Activated naive CD4-positive, alpha-beta T cell (primary cell): ENCODE results near the gene TMTC1.

Source experiments
- DNase-seq, 4 experiments: peaks; one replicate each; lab custom pipeline; 2025; lab: John Stamatoyannopoulos, UW

The TMTC1 gene

GRCh38 chr12:29612912-29613311, 170.8 kb downstream of the TMTC1 start:
- no peak for DNase-seq

DNA sequence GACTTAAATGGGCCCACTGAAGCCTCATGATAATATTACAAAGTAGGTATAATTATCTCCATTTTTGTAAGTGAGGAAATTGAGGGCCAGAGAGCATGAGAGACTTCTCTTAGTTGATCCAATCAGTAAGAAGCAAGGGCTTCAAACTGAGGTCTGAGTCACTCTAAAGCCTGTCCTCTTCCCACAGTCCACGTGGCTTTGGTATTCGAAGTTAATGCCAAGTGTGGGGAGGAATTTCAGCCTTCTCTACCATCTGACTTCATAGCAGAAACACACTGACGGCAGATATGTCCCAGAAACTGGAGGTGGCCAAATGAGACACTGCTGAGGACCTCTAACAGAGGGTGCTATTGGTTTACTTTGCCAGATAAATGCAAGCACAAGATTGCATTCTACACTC, 171.8 kb downstream of the TMTC1 start:
- no peak for DNase-seq

- DNase-seq: no peak
These were observed 173.1 kb downstream of the TMTC1 start for GRCh38 chr12:29610473-29611170.

DNA sequence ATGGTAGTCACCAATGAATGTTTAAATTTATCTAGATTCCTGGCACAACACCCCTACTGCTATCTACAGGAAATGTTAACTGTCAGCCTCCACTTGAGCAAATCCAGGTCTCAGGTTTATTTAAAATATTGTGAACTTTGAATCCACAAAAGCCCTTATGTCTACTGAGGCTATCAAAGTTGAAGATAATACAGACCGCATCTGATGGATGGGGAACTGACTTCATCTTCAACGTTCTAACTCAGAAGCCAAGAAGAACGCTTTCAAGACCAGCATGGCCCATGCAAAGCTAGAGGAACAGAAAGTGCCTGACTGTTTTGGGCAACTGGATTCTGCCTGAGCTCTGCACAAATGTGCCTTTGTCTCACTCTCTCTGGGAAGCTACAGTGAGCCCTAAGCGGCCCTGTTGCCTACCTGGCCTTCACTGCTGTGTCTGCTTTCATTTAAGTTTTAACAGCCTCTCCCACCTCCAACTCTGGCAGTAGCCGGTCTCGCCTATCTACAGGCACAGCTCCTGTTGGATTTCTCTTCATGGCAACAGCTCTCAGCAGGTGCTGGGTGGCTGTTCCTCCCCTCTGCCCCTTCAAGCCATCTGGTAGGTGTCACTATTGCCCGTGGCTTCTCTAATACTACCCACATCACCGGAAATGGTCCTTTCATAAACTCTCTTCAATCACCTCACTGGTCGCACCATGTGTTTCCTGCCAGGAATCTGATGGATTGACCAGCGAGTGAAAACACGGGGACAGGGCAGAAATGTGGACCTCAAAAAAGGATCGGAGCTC, 174.1 kb downstream of the TMTC1 start:
- no peak for DNase-seq

GRCh38 chr12:29608581-29608980, 175.2 kb downstream of the TMTC1 start:
- no peak for DNase-seq

DNA sequence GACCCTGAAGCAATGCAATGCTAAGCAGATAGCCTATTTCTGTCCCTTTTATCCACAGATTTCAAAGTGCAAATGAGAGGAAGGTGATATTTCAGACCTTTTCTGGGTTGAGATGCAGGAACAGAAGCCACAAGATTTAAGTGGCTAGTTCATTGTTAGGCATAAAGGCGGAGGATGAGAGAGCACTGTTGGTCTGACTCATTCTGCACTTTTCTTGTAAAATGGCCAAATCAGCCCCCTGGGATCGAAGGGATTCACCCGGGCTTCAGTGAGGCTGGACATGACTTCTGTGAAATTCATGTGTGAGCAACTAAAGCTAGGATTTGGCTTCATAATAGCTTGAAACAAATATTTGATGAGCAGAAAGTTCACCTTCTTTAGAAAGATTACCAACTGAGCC, 184.4 kb downstream of the TMTC1 start:
- DNase-seq: no peak

DNA sequence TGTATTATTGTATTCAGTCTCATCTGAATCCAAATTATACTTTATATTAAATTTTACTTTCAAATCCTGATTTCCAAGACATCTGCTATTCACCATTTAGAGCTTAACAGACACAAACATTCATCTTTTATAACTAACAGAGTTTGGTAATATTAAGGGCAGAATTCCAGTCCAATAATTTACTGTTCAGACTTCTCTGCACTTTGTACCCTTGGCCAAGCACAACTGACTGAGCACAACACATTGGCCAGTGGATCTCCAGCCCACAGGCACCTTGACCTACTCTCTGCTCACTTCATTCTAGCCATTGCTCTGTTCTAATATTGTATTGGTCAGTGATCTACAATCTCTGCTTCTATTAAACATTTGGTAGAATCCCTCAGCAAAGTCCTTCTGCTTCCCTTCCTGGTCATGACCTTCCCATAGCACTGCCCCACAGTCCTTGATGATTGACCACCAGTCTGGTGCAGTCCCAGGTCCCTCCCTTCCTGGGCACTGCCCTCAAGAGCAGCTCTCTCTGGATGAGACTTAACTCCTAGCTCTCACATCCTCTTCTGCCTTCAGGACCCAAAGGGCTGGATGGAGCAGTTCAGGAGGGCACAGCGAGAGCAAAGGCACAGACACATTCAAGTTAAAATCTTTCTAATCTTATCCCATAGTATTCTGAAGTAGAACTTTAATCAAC, 188.5 kb downstream of the TMTC1 start:
- no peak for DNase-seq

DNA sequence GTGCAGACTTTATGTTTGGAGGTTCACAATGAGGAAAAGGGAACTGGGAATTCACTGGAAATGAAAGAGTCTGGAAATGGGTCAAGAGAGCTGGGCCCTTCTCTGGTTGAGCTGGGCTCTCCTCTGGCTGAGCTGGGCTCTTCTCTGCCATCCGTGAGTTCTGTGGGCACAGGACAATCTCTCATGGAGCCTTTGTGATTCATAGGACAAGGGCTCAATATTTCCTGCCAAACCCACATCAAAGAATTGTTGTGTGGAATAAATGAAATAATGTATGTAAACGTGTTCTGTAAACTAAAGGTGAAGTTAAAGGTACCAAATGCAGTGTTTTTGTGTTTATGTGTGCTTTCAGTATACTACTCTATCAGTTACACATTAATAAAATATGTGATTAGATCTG, 190.7 kb downstream of the TMTC1 start:
- no peak for DNase-seq

- DNase-seq: no peak
These were observed 192.4 kb downstream of the TMTC1 start for GRCh38 chr12:29591140-29592020.

- DNase-seq: no peak
These were observed 193.9 kb downstream of the TMTC1 start for GRCh38 chr12:29589851-29590250.

- no peak for DNase-seq
These were observed 194.4 kb downstream of the TMTC1 start for GRCh38 chr12:29589286-29589820.

DNA sequence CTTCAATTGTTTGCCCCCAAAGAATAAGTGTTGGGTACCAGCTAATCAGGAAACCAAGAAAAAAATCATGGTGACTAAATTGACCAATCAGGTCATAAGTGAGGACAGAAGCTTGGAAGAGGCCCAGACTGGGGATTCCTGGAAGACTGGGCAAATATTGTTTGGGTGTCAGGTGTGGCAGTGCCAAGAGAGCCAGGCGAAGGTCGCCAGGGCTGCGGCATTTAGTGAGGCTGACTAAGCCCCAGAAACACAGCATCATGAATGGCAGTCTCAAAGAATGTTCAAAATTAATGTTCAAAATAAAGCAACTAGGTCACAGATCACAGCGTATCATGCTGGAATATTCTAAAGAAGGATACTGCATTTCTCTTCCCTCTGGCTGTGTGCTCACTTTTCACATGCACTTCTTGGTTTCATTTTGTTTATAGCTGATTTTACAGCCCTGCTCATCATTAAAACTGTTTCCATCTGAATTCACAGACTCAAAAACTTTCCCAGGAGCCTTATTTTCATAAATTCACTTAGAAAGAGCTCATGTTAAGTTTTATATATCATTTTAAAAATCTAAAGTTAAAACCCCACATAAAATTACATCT, 201.0 kb downstream of the TMTC1 start:
- no peak for DNase-seq

- DNase-seq: no peak
These were observed 201.6 kb downstream of the TMTC1 start for GRCh38 chr12:29582146-29582545.

GRCh38 chr12:29581631-29582030, 202.1 kb downstream of the TMTC1 start:
- DNase-seq: no peak

DNA sequence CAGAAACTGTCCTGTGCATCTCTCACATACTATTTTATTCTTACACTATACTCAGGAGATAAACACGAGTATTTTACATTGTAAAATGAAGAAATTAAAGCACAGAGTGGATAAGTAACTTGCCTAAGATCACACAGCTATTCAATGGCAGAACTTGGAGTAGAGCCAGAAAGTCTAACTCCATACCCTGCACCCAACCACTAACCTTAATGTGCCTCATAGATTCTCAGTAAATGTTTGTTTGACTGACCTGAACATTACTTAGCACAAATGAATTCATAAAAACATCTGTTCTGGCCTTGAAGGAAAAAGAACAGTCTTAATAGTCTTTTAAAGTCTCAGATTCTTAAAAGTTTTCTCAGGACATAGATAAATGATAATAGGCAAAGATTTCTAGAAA, 202.8 kb downstream of the TMTC1 start:
- DNase-seq: no peak

- DNase-seq: no peak
These were observed 205.0 kb downstream of the TMTC1 start for GRCh38 chr12:29578731-29579130.

DNA sequence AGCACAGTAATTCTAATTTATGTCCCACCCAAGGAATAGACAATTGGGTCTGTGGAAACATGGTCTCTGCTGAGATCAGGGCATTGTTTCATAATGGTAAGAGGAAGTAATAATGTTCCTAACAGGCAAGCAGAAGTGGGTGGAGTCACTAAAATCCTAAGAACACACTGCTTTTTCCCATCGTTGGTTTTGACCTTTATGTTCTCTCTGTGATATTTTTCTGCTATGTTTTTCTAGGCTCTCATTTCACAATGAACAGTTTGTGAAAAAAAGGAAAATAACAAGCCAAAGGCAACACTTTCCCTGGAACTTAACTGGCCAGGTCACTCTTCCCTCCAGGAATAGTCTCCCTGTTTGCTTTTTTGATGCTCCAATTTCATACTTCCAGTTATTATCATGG, 205.7 kb downstream of the TMTC1 start:
- no peak for DNase-seq

DNA sequence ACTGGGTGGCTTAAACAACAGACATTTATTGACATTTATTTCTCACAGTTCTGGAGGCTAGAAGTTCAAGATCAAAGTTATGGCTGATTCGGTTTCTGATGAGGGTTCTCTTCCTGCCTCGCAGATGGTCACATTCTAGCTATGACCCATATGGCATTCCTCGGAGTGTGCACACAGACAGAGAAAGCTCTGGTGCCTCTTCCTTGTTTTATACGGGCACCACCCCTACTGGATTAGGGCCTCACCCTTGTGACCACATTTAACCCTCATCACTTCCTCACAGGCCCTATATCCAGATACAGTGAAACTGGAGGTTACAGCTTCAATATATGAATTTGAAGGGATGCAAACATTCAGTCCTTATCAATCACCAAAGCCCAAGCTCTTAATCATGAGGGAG, 209.2 kb downstream of the TMTC1 start:
- no peak for DNase-seq

- no peak for DNase-seq
These were observed 210.8 kb downstream of the TMTC1 start for GRCh38 chr12:29572938-29573337.

- no peak for DNase-seq
These were observed 211.3 kb downstream of the TMTC1 start for GRCh38 chr12:29572464-29572863.

GRCh38 chr12:29569132-29569757, 214.5 kb downstream of the TMTC1 start:
- DNase-seq: no peak
